ENCODE measurements around the gene NAA80. TPM values are rescaled to one million over a fixed set of nuclear protein-coding genes. Genes with fewer than 3 reads are reported as not detected.
A peak's percentile ranks its signal among the peaks of the same experiment; 100 is the strongest.

The NAA80 gene
- total RNA-seq, 2 donors from 2014 or later = 9.7 to 12.8 TPM

DNA sequence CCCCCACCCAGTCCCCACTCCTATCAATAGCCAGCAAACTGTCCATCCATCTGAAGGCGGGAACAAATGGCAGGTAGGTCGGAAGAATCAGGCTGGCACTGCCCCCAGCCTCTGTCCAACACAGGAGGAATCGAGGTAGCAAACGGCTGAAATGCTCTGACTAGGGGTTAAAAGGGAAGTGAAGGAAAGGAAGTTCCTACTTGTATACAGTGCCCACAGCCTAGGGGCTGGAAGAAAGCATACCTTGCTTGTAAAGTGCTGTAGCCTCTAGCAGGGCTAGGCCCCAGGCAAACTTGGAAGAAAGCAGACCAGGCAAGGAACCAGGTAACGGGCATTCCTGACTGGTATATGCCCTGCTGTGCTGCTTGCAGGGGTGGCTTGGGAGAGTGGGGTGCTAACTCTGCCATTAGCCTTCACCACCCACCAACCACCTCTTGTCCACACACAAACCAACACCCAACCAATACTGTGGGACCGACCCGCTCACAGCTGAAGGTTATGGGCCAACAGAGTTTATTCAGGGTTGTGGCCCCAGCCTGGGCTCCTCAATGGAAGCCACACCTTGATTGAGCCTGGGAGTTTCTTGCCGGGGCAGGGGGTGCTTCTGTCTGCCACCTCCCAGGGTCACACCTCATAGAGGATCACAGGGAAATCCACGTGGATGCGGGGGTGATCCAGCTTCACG is 26.4 kb upstream of the NAA80 start:
- Mint-ChIP-seq H3K4me1 (peaks cover 20% of the 10 kb centered on the region), H3K9me3 (no peaks in the 10 kb centered on the region), H3K4me3 (no peak overlapping the region), H3K27ac (no peak overlapping the region), H3K36me3 (ENCODE audit: low read depth) (peaks cover 17% of the 10 kb centered on the region), H3K27me3 (ENCODE audit: insufficient read depth) (no peaks in the 10 kb centered on the region)
- Histone ChIP-seq H3K27me3 (ENCODE audit: control insufficient read depth, insufficient read depth, low read length, poor library complexity, severe bottlenecking) (no peaks in the 10 kb centered on the region), H3K4me1 (ENCODE audit: control insufficient read depth, insufficient read depth, low read length) (peaks cover 16% of the 10 kb centered on the region), H3K9ac (ENCODE audit: extremely low read depth, low read length, poor library complexity, severe bottlenecking) (no peak overlapping the region), H3K27ac (ENCODE audit: low read depth, low read length) (no peak overlapping the region), H3K9me3 (ENCODE audit: control insufficient read depth, low read length) (no peaks in the 10 kb centered on the region), H3K4me3 (ENCODE audit: low read length) (no peak overlapping the region), H3K36me3 (ENCODE audit: control insufficient read depth, insufficient read depth, low read length) (peaks cover 46% of the 10 kb centered on the region)
- no peak for DNase-seq
- 92% methylated on average over 9 to 11 of the region's 11 CpGs for WGBS, 2 experiments (ENCODE audit: insufficient coverage in 1 of 2, insufficient read length in 1 of 2)
- TF ChIP-seq, protein P1, sequence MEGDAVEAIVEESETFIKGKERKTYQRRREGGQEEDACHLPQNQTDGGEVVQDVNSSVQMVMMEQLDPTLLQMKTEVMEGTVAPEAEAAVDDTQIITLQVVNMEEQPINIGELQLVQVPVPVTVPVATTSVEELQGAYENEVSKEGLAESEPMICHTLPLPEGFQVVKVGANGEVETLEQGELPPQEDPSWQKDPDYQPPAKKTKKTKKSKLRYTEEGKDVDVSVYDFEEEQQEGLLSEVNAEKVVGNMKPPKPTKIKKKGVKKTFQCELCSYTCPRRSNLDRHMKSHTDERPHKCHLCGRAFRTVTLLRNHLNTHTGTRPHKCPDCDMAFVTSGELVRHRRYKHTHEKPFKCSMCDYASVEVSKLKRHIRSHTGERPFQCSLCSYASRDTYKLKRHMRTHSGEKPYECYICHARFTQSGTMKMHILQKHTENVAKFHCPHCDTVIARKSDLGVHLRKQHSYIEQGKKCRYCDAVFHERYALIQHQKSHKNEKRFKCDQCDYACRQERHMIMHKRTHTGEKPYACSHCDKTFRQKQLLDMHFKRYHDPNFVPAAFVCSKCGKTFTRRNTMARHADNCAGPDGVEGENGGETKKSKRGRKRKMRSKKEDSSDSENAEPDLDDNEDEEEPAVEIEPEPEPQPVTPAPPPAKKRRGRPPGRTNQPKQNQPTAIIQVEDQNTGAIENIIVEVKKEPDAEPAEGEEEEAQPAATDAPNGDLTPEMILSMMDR (conservative IDR thresholded peaks at IDR 0.05) = no peak

DNA sequence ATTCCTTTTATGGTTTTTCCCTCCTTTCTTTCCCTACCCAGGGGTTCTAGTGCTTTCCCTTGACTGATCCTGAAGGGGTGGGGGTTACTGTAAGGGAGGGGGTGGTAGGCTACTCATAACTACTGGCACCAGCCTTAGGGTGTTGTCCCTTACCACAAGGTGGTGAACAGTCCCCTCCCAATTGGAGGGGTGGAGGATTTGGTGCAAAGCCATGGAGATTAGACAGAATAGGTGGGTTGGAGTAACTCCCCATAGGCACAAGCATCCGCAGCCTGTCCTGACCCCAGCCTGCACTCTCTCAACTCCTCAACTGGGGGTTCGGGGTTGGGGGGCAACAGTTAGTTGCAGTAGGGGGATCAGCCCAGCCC is 25.9 kb upstream of the NAA80 start:
- no peak for DNase-seq
- no peak overlapping the region for H3K4me3 Mint-ChIP-seq
- 80 to 92% methylated on average over 1 to 2 of the region's 2 CpGs for WGBS, 2 experiments (ENCODE audit: insufficient coverage in 1 of 2, insufficient read length in 1 of 2)
- peak overlapping the region; percentile 48 for H3K27ac Mint-ChIP-seq
- Histone ChIP-seq H3K27ac (ENCODE audit: low read depth, low read length) (no peak overlapping the region), H3K27me3 (ENCODE audit: control insufficient read depth, insufficient read depth, low read length, poor library complexity, severe bottlenecking) (no peaks in the 10 kb centered on the region), H3K9ac (ENCODE audit: extremely low read depth, low read length, poor library complexity, severe bottlenecking) (no peak overlapping the region), H3K36me3 (ENCODE audit: control insufficient read depth, insufficient read depth, low read length) (peaks cover 42% of the 10 kb centered on the region), H3K9me3 (ENCODE audit: control insufficient read depth, low read length) (no peaks in the 10 kb centered on the region), H3K4me1 (ENCODE audit: control insufficient read depth, insufficient read depth, low read length) (peaks cover 21% of the 10 kb centered on the region), H3K4me3 (ENCODE audit: low read length) (no peak overlapping the region)
- H3K9me3 Mint-ChIP-seq = no peaks in the 10 kb centered on the region
- peaks cover 13% of the 10 kb centered on the region for H3K36me3 Mint-ChIP-seq (ENCODE audit: low read depth)
- peaks cover 24% of the 10 kb centered on the region for H3K4me1 Mint-ChIP-seq
- TF ChIP-seq, protein P1 (conservative IDR thresholded peaks at IDR 0.05) = no peak
- H3K27me3 Mint-ChIP-seq (ENCODE audit: insufficient read depth) = no peaks in the 10 kb centered on the region

GRCh38 chr3:50324351-50325112 is 25.3 kb upstream of the NAA80 start:
- Mint-ChIP-seq H3K4me3 (no peak overlapping the region), H3K27ac (peak overlapping the region; percentile 48), H3K36me3 (ENCODE audit: low read depth) (peaks cover 13% of the 10 kb centered on the region), H3K9me3 (no peaks in the 10 kb centered on the region), H3K27me3 (ENCODE audit: insufficient read depth) (no peaks in the 10 kb centered on the region), H3K4me1 (peaks cover 30% of the 10 kb centered on the region)
- H3K4me1 ChIP-seq (ENCODE audit: control insufficient read depth, insufficient read depth, low read length) = peaks cover 26% of the 10 kb centered on the region
- peaks cover 42% of the 10 kb centered on the region for H3K36me3 ChIP-seq (ENCODE audit: control insufficient read depth, insufficient read depth, low read length)
- no peak overlapping the region for H3K4me3 ChIP-seq (ENCODE audit: low read length)
- H3K9ac ChIP-seq (ENCODE audit: extremely low read depth, low read length, poor library complexity, severe bottlenecking) = no peak overlapping the region
- WGBS, 2 experiments (ENCODE audit: insufficient coverage in 1 of 2, insufficient read length in 1 of 2) = 76 to 86% methylated on average over 1 to 4 of the region's 4 CpGs
- H3K27me3 ChIP-seq (ENCODE audit: control insufficient read depth, insufficient read depth, low read length, poor library complexity, severe bottlenecking) = no peaks in the 10 kb centered on the region
- H3K27ac ChIP-seq (ENCODE audit: low read depth, low read length) = no peak overlapping the region
- DNase-seq = peak; percentile 98
- TF ChIP-seq, protein P1 (conservative IDR thresholded peaks at IDR 0.05) = peak; percentile 90
- no peaks in the 10 kb centered on the region for H3K9me3 ChIP-seq (ENCODE audit: control insufficient read depth, low read length)

All from endodermal cell (in vitro differentiated cells).